GM12874 (cell line): Measurements from ENCODE around the gene SERGEF.

Experiments
- TF ChIP-seq, protein P1 (sequence below): IDR thresholded peaks from 2 replicates; pipeline ENCODE4 v1.5.1; 2011; ENCODE audit warnings: low read depth, mild to moderate bottlenecking, control low read depth, low read length, moderate library complexity; ENCODE audit not compliant: insufficient read depth

Gene SERGEF

GRCh38 chr11:17791144-17791543, 221.7 kb downstream of the SERGEF start:
- TF ChIP-seq, protein P1, sequence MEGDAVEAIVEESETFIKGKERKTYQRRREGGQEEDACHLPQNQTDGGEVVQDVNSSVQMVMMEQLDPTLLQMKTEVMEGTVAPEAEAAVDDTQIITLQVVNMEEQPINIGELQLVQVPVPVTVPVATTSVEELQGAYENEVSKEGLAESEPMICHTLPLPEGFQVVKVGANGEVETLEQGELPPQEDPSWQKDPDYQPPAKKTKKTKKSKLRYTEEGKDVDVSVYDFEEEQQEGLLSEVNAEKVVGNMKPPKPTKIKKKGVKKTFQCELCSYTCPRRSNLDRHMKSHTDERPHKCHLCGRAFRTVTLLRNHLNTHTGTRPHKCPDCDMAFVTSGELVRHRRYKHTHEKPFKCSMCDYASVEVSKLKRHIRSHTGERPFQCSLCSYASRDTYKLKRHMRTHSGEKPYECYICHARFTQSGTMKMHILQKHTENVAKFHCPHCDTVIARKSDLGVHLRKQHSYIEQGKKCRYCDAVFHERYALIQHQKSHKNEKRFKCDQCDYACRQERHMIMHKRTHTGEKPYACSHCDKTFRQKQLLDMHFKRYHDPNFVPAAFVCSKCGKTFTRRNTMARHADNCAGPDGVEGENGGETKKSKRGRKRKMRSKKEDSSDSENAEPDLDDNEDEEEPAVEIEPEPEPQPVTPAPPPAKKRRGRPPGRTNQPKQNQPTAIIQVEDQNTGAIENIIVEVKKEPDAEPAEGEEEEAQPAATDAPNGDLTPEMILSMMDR: no peak

GRCh38 chr11:17790453-17790852, 222.4 kb downstream of the SERGEF start:
- TF ChIP-seq, protein P1: no peak

GRCh38 chr11:17788084-17788483, 224.8 kb downstream of the SERGEF start:
- TF ChIP-seq, protein P1: no peak

GRCh38 chr11:17786824-17787525, 225.9 kb downstream of the SERGEF start:
- TF ChIP-seq, protein P1: no peak

DNA sequence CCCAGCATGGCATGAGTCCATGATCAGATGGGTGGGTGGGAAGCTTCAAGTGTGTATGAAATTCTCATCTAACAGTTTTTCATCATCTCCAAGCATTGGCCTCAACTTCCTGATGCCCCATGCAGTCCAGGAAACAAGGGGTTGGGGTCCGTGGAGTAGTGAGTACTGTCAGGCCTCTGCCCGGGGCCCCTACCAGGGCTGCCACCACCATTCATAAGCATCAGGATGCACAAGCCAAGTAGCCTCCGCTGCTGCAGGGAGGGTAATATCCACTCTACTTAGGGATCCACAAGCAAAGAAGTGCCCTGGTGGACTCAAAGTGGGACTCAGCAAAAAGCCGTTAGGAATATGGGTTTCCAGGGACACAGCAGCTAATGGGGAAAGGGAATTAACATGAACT, 229.0 kb downstream of the SERGEF start:
- TF ChIP-seq, protein P1: no peak

DNA sequence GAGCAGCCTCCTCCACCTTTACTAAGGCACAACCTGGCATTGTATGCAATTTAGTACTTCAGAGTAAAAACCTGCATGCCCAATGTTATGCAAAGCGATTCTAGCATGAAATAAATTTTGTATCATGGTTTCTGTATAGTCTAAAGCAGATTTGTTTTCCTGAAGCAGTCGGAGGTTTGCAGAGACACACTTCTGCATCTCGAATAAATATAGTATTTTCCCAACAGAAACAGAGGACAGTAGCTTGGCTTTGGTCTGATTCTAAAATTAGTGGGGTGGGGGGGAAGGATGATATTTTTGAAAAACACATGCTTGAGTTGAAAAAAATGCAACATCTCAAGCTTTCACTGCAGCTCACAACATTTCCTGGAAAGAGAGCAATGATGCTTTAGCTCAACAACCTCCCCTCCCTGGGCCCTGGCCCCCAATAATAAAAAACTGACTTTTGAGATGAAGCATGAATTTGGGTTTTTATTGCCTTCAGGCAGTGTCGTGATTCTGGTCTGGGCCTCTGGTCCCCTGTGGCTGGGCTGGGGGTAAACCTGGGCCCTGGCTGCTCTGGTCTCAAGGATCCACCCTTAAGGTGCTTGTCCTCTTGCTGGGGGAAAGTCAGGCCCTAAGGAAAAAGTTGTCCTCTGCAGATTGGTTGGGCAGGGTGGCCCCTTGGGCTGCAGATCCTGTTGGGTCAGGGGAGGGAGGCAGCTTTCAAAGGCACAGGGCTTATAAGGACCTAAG, 230.1 kb downstream of the SERGEF start:
- TF ChIP-seq, protein P1: no peak

- TF ChIP-seq, protein P1: no peak
Measured at GRCh38 chr11:17782145-17782544, 230.7 kb downstream of the SERGEF start.
